Dendritic cell treated with granulocyte-macrophage colony-stimulating factor and Interleukin-4, amounts not matched to agents 40 ng/mL and 50 ng/mL, for 4 days (primary cell): ENCODE data around the gene FUCA1.
A peak's percentile ranks its signal among the peaks of the same experiment; 100 is the strongest.
"Not testable (repeated sequence)": the region's sequence is repeated elsewhere in the genome, so short reads cannot be mapped to it uniquely, and the experiment has no call there.

Experiments
- H3K27ac Mint-ChIP-seq: one replicate; pipeline ENCODE4 v1.8.0; 2022; ENCODE audit warnings: mild to moderate bottlenecking, mixed read lengths
- H3K27me3 Mint-ChIP-seq: one replicate; pipeline ENCODE4 v1.8.0; 2022; ENCODE audit warnings: mild to moderate bottlenecking, mixed read lengths
- H3K36me3 Mint-ChIP-seq: one replicate; pipeline ENCODE4 v1.8.0; 2022; ENCODE audit warnings: low read depth, mixed read lengths
- H3K4me1 Mint-ChIP-seq: one replicate; pipeline ENCODE4 v1.8.0; 2022; ENCODE audit warnings: low read depth, mixed read lengths
- H3K4me3 Mint-ChIP-seq: one replicate; pipeline ENCODE4 v1.8.0; 2022; ENCODE audit warnings: mild to moderate bottlenecking, moderate library complexity, mixed read lengths
- H3K9me3 Mint-ChIP-seq: one replicate; pipeline ENCODE4 v1.8.0; 2022; ENCODE audit warnings: mixed read lengths
- intact Hi-C: fragments of 100-400 bp; cut with micrococcal nuclease; formaldehyde crosslinking; loops from one replicate; pipeline ENCODE4 v1.15.0; 2022

Gene FUCA1

GRCh38 chr1:23816361-23816760, 51.7 kb downstream of the FUCA1 start:
- Mint-ChIP-seq H3K27ac (no peak overlapping the region), H3K9me3 (no peaks in the 10 kb centered on the region), H3K27me3 (no peaks in the 10 kb centered on the region), H3K36me3 (peaks cover 82% of the 10 kb centered on the region), H3K4me1 (peaks cover 24% of the 10 kb centered on the region), H3K4me3 (no peak overlapping the region)
- intact Hi-C loops: no loop called here

GRCh38 chr1:23814016-23814415, 54.1 kb downstream of the FUCA1 start:
- H3K27ac Mint-ChIP-seq: no peak overlapping the region
- H3K4me3 Mint-ChIP-seq: no peak overlapping the region
- no peaks in the 10 kb centered on the region for H3K9me3 Mint-ChIP-seq
- no peaks in the 10 kb centered on the region for H3K27me3 Mint-ChIP-seq
- peaks cover 78% of the 10 kb centered on the region for H3K36me3 Mint-ChIP-seq
- peaks cover 34% of the 10 kb centered on the region for H3K4me1 Mint-ChIP-seq
- intact Hi-C loops: no loop called here

- no peaks in the 10 kb centered on the region for H3K9me3 Mint-ChIP-seq
- peaks cover 69% of the 10 kb centered on the region for H3K36me3 Mint-ChIP-seq
- intact Hi-C loops: loop anchor here (1.0 to 2.0 kb wide), 4 partner anchors 14 to 105 kb away; partner anchors contain the start of genes FUCA1 and HMGCL
- peaks cover 58% of the 10 kb centered on the region for H3K4me1 Mint-ChIP-seq
- H3K4me3 Mint-ChIP-seq: no peak overlapping the region
- no peaks in the 10 kb centered on the region for H3K27me3 Mint-ChIP-seq
- peak overlapping the region; percentile 55 for H3K27ac Mint-ChIP-seq
Observed at GRCh38 chr1:23810818-23811540, 57.1 kb downstream of the FUCA1 start.

DNA sequence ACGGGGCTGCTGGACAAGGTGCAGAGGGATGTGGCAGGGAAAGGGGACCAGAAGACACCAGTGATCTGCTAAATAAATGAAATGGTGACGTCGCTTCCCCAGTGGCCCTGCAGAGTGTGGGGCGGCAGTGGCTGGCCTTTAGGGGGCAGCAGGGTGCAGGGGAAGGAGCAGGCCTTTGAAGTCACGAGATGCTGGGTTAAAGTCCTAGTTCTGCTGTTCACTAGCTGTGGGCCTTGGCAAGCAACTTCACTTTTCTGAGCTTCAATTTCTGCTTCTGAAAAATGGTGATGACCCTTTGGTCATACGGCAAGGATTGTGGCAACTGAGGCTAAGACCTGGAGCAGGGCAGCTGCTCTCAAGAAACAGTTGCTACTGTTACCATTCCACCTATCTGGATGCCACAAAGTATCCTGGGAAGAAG, 58.3 kb downstream of the FUCA1 start:
- Mint-ChIP-seq H3K9me3 (no peaks in the 10 kb centered on the region), H3K36me3 (peaks cover 69% of the 10 kb centered on the region), H3K4me1 (peaks cover 70% of the 10 kb centered on the region), H3K4me3 (no peak overlapping the region), H3K27ac (peak overlapping the region; percentile 55), H3K27me3 (no peaks in the 10 kb centered on the region)
- intact Hi-C loops: loop anchor here (1.0 to 10.0 kb wide), 6 partner anchors 15 to 155 kb away; partner anchors contain the start of genes FUCA1 and HMGCL

- H3K4me3 Mint-ChIP-seq: no peak overlapping the region
- H3K9me3 Mint-ChIP-seq: no peaks in the 10 kb centered on the region
- intact Hi-C loops: loop anchor here (5.0 to 10.0 kb wide), 2 partner anchors 35 to 157 kb away; no protein-coding TSS in a partner anchor
- peak overlapping the region; percentile 87 for H3K27ac Mint-ChIP-seq
- peaks cover 79% of the 10 kb centered on the region for H3K4me1 Mint-ChIP-seq
- no peaks in the 10 kb centered on the region for H3K27me3 Mint-ChIP-seq
- H3K36me3 Mint-ChIP-seq: peaks cover 70% of the 10 kb centered on the region
Observed at GRCh38 chr1:23807453-23807852, 60.6 kb downstream of the FUCA1 start.

DNA sequence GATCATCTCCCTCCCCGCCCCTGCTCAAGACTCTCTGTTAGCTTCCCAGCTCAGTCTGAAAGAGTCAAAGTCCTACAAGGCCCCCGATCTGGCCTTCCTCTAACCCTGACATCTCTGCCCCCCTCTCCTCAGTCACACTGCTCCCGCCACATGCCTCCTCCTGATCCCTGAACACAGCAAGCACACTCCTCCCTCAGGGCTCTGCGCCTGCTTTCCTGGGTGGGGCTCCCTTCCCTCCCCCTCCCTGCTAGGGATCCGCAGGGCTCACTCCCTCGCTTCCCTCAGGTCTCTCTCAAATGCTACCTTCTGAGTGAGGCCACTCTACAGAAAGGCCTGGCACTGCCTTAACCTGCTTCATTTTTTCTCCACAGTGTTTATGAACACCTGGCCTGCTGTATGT, 61.8 kb downstream of the FUCA1 start:
- no peaks in the 10 kb centered on the region for H3K27me3 Mint-ChIP-seq
- H3K27ac Mint-ChIP-seq: peak overlapping the region; percentile 87
- intact Hi-C loops: loop anchor here (5.0 to 10.0 kb wide), 2 partner anchors 34 to 159 kb away; no protein-coding TSS in a partner anchor
- H3K4me3 Mint-ChIP-seq: no peak overlapping the region
- peaks cover 68% of the 10 kb centered on the region for H3K36me3 Mint-ChIP-seq
- peaks cover 78% of the 10 kb centered on the region for H3K4me1 Mint-ChIP-seq
- H3K9me3 Mint-ChIP-seq: no peaks in the 10 kb centered on the region

DNA sequence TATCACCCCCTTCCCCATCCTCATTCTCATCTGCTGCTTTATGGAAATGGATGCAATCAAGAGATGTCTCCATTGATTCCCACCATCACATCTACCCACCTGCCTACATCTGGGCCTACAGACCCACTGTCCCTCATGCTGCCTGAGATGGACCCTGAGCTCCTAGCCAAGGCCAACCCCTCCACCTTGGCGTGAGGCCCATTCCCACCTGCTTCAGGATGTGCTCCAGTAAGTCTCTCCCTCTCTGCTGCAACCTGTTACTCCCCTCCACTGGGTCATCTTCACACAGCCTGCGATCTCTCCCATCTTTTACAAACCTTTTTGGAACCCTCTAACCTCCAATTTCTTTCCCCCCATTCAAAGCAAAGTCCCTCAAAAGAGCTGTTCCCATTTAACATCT, 63.1 kb downstream of the FUCA1 start:
- H3K36me3 Mint-ChIP-seq: peaks cover 75% of the 10 kb centered on the region
- H3K27ac Mint-ChIP-seq: peak overlapping the region; percentile 87
- no peak overlapping the region for H3K4me3 Mint-ChIP-seq
- no peaks in the 10 kb centered on the region for H3K27me3 Mint-ChIP-seq
- peaks cover 70% of the 10 kb centered on the region for H3K4me1 Mint-ChIP-seq
- no peaks in the 10 kb centered on the region for H3K9me3 Mint-ChIP-seq
- intact Hi-C loops: loop anchor here (5.0 to 10.0 kb wide), 2 partner anchors 33 to 160 kb away; no protein-coding TSS in a partner anchor

DNA sequence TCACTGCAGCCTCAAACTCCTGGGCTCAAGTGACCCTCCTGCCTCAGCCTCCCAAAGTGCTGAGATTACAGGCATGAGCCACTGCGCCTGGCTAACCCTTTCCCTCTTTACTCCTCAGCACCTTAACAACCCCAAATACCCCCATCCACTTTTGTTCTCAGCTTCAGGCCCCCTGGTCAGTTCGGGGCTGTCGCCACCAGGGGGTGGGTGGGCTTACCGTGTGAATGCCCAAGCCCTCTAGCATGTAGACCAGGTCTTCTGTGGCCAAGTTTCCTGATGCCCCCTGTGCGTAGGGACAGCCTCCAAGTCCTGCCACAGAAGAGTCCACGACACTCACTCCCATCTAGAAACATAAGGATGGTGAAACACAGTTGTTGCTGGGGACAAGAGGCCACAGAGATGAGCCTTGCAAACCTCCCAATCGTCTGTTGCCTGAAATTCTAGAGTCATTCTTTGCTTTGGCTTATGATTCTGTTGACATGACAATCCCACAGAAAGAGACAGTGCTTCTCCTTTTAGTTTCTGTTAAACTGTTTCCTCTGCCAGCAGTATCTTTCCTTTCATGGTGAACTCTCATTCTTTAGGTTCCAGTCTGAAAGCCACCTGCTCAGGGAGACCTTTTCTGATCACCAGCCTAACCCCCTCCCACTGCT, 63.8 kb downstream of the FUCA1 start:
- H3K27ac Mint-ChIP-seq: peak overlapping the region; percentile 87
- H3K9me3 Mint-ChIP-seq: no peaks in the 10 kb centered on the region
- no peak overlapping the region for H3K4me3 Mint-ChIP-seq
- peaks cover 70% of the 10 kb centered on the region for H3K4me1 Mint-ChIP-seq
- no peaks in the 10 kb centered on the region for H3K27me3 Mint-ChIP-seq
- intact Hi-C loops: loop anchor here (10.0 kb wide), 1 partner anchor 160 kb away; no protein-coding TSS in a partner anchor
- H3K36me3 Mint-ChIP-seq: peaks cover 75% of the 10 kb centered on the region

- H3K36me3 Mint-ChIP-seq: peaks cover 79% of the 10 kb centered on the region
- H3K27me3 Mint-ChIP-seq: no peaks in the 10 kb centered on the region
- H3K27ac Mint-ChIP-seq: peak overlapping the region; percentile 87
- intact Hi-C loops: loop anchor here (10.0 kb wide), 1 partner anchor 161 kb away; no protein-coding TSS in a partner anchor
- peaks cover 77% of the 10 kb centered on the region for H3K4me1 Mint-ChIP-seq
- no peaks in the 10 kb centered on the region for H3K9me3 Mint-ChIP-seq
- no peak overlapping the region for H3K4me3 Mint-ChIP-seq
Observed at GRCh38 chr1:23803674-23804073, 64.4 kb downstream of the FUCA1 start.

DNA sequence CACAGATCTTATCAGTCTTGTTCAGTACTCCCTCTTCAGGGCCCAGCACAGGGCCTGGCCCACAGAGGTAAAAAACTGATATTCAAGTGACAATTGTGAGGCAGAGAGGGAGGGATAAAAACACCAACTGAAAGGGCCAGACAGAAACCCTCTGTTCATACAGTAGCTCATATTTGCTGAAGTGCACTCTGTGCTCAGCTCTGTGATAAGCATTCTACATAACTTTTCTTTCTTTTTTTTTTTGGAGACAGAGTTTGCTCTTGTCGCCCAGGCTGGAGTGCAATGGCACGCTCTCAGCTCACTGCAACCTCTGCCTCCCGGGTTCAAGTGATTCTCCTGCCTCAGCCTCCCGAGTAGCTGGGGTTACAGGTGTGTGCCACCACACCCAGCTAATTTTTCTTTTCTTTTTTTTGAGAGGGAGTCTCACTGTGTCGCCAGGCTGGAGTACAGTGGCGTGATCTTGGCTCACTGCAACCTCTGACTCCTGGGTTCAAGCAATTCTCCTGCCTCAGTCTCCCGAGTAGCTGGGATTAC, 65.2 kb downstream of the FUCA1 start:
- H3K4me1 Mint-ChIP-seq: peaks cover 74% of the 10 kb centered on the region
- H3K36me3 Mint-ChIP-seq: peaks cover 81% of the 10 kb centered on the region
- H3K27me3 Mint-ChIP-seq, H3K4me3 Mint-ChIP-seq, H3K9me3 Mint-ChIP-seq: not testable (repeated sequence)
- peak overlapping the region; percentile 92 for H3K27ac Mint-ChIP-seq
- intact Hi-C loops: loop anchor here (10.0 kb wide), 1 partner anchor 162 kb away; no protein-coding TSS in a partner anchor

DNA sequence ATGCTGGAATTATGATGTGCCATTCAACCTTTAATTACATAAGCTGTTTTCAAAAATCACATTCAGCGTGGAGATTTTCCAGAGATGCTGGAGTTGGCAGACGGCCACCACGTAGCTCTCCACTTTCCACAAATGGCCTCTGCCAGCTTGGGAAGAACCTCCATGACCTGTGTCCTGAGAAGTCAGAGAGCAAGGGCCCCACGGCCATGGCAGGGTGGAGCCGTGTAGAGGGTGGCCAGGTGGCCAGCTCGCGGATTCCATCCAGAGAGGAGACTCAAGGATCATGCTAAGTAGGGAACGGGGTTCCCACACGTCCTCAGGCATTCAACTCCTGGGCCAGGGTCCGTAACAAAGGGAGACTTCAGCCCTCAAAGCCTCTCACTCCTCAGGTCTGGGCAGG, 66.2 kb downstream of the FUCA1 start:
- Mint-ChIP-seq H3K27ac (peak overlapping the region; percentile 92), H3K9me3 (no peaks in the 10 kb centered on the region), H3K4me3 (peak overlapping the region; percentile 30), H3K36me3 (peaks cover 86% of the 10 kb centered on the region), H3K4me1 (peaks cover 65% of the 10 kb centered on the region), H3K27me3 (no peaks in the 10 kb centered on the region)
- intact Hi-C loops: loop anchor here (10.0 kb wide), 1 partner anchor 163 kb away; no protein-coding TSS in a partner anchor

DNA sequence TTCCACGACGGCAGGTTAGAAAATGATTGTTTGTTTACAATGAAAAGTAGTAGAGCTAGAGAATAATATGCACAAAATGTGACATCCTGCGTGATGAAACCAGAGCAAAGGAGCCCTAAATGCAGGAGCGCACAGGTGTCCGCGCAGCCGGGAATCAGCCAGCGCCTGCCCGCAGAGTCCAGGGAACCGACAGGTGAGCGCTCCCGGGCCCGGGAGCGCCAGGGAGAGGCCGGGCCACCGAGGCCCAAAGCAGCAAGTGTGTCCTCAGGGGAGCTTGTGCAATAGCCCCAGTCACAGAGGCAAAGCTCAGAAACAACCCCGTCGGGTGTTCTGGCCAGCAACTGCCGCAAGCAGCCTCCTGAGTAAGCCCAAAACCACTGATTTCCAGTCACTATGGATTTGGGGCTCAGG, 66.7 kb downstream of the FUCA1 start:
- Mint-ChIP-seq H3K27me3 (no peaks in the 10 kb centered on the region), H3K4me1 (peaks cover 65% of the 10 kb centered on the region)

GRCh38 chr1:23800400-23801337, 67.4 kb downstream of the FUCA1 start, which contains the start of gene GALE:
GALE (minus strand) TSS chr1:23800754; CDS start chr1:23799007, 1,747 bp downstream.
- H3K36me3 Mint-ChIP-seq: peaks cover 86% of the 10 kb centered on the region
- peak within 1 kb of the TSS; percentile 92 for H3K27ac Mint-ChIP-seq
- intact Hi-C loops: loop anchor here (1.0 to 10.0 kb wide), 2 partner anchors 9 to 164 kb away; partner anchors contain the start of gene LYPLA2
- H3K27me3 Mint-ChIP-seq: no peaks in the 10 kb centered on the region
- peak within 1 kb of the TSS; percentile 87 for H3K4me3 Mint-ChIP-seq
- peaks cover 63% of the 10 kb centered on the region for H3K4me1 Mint-ChIP-seq
- H3K9me3 Mint-ChIP-seq: no peaks in the 10 kb centered on the region

More for the DNA sequence above, 66.7 kb downstream of the FUCA1 start:
- H3K27ac Mint-ChIP-seq: peak overlapping the region; percentile 92
- intact Hi-C loops: loop anchor here (10.0 kb wide), 1 partner anchor 163 kb away; no protein-coding TSS in a partner anchor
- peaks cover 86% of the 10 kb centered on the region for H3K36me3 Mint-ChIP-seq
- H3K4me3 Mint-ChIP-seq: peak overlapping the region; percentile 87
- H3K9me3 Mint-ChIP-seq: no peaks in the 10 kb centered on the region
